Measurements from ENCODE around the gene CRADD. TPM values are rescaled to one million over a fixed set of nuclear protein-coding genes. Genes with fewer than 3 reads are reported as not detected.
"Not testable (repeated sequence)": the region's sequence is repeated elsewhere in the genome, so short reads cannot be mapped to it uniquely, and the experiment has no call there.

Gene CRADD
- polyA plus RNA-seq, 3 donors from 2014 or later: 24.2 to 30.1 (median 25.8) TPM

- Mint-ChIP-seq H3K36me3 (peaks cover 5 to 10% (median 10%) of the 10 kb centered on the region in 3 donors), H3K27ac (no peak overlapping the region), H3K9me3 (peaks cover 0 to 5% (median 0%) of the 10 kb centered on the region in 6 donors), H3K4me3 (no peak overlapping the region), H3K27me3 (ENCODE audit: low read depth in 3 of 3) (no peaks in the 10 kb centered on the region), H3K4me1 (peaks cover 13 to 14% of the 10 kb centered on the region in 2 donors)
- DNase-seq: no peak
These were observed 74.9 kb downstream of the CRADD start for GRCh38 chr12:93751864-93752610.

GRCh38 chr12:93753285-93753684, 76.1 kb downstream of the CRADD start:
- no peak for DNase-seq
- H3K27me3 Mint-ChIP-seq (ENCODE audit: low read depth in 3 of 3): no peaks in the 10 kb centered on the region
- peaks cover 13 to 14% of the 10 kb centered on the region in 2 donors for H3K4me1 Mint-ChIP-seq
- peaks cover 0 to 5% (median 0%) of the 10 kb centered on the region in 6 donors for H3K9me3 Mint-ChIP-seq
- H3K36me3 Mint-ChIP-seq: peaks cover 5 to 10% (median 10%) of the 10 kb centered on the region in 3 donors
- no peak overlapping the region for H3K4me3 Mint-ChIP-seq
- H3K27ac Mint-ChIP-seq: no peak overlapping the region

DNA sequence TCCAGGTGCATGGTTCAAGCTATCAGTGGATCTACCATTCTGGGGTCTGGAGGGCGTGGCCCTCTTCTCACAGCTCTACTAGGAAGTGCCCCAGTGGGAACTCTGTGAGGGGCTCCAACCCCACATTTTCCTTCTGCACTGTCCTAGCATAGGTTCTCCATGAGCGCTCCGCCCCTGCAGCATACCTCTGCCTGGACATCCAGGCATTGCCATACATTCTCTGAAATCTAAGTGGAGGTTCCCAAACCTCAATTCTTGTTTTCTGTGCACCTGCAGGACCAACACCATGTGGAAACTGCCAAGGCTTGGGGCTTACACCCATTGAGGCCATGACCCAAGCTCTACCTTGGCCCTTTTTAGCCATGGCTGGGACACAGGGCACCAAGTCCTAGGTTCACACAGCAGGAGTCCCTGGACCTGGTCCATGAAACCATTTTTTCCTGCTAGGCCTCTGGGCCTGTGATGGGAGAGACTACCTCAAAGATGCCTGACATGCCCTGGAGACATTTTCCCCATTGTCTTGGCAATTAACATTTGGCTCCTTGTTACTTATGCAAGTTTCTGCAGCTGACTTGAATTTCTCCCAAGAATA, 76.8 kb downstream of the CRADD start:
- DNase-seq: no peak
- H3K4me1 Mint-ChIP-seq: peaks cover 13% of the 10 kb centered on the region in 2 donors

DNA sequence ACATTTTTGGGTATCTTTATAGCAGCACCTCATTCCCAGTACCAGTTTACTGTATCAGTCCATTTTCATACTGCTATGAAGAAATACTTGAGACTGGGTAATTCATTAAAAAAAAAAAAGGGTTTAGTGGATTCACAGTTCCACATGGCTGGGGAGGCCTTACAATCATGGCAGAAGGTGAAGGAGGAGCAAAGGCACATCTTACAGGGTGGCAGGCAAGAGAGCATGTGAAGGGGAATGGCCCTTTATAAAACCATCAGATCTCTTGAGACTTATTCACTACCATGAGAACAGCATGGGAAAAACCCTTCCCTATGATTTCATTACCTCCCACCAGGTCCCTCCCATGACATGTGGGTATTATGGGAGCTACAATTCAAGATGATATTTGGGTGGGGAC, 77.7 kb downstream of the CRADD start:
- not testable (repeated sequence) for H3K9me3 Mint-ChIP-seq, H3K27ac Mint-ChIP-seq, H3K4me3 Mint-ChIP-seq

More for the DNA sequence above, 76.8 kb downstream of the CRADD start:
- H3K9me3 Mint-ChIP-seq: peaks cover 0 to 5% (median 0%) of the 10 kb centered on the region in 6 donors
- H3K27me3 Mint-ChIP-seq (ENCODE audit: low read depth in 3 of 3): no peaks in the 10 kb centered on the region
- peaks cover 5 to 10% (median 10%) of the 10 kb centered on the region in 3 donors for H3K36me3 Mint-ChIP-seq
- H3K27ac Mint-ChIP-seq: no peak overlapping the region
- H3K4me3 Mint-ChIP-seq: no peak overlapping the region

DNA sequence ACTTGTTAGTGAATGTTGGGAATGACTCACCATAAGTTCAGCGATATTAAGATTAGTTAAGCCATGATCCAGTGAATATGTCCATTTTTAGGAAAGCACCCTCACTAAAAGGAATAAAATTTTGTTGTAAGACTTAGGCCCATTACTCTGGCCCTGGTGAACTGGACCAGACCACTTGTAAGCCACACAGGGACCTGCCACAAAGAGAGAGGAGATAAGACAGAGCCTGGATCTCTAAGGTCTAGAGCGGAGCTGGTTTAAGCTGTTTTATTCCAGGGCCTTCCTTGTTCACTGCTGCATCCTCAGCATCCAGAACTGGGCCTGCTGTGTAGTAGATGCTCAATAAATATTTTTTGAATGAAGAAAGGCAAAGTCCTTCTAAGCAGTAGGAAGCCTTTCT, 79.1 kb downstream of the CRADD start:
- peaks cover 7 to 11% of the 10 kb centered on the region in 2 donors for H3K4me1 Mint-ChIP-seq
- H3K9me3 Mint-ChIP-seq: peaks cover 0 to 5% (median 0%) of the 10 kb centered on the region in 6 donors
- no peaks in the 10 kb centered on the region for H3K27me3 Mint-ChIP-seq (ENCODE audit: low read depth in 3 of 3)

More for the DNA sequence above, 77.7 kb downstream of the CRADD start:
- not testable (repeated sequence) for H3K27me3 Mint-ChIP-seq (ENCODE audit: low read depth in 3 of 3); DNase-seq
- H3K36me3 Mint-ChIP-seq: peaks cover 5 to 12% (median 10%) of the 10 kb centered on the region in 3 donors
- peaks cover 11 to 13% of the 10 kb centered on the region in 2 donors for H3K4me1 Mint-ChIP-seq

GRCh38 chr12:93757792-93758694, 80.9 kb downstream of the CRADD start:
- Mint-ChIP-seq H3K9me3 (peaks cover 0 to 1% (median 0%) of the 10 kb centered on the region in 6 donors), H3K4me3 (no peak overlapping the region), H3K36me3 (peaks cover 0 to 11% (median 6%) of the 10 kb centered on the region in 3 donors), H3K27me3 (ENCODE audit: low read depth in 3 of 3) (no peaks in the 10 kb centered on the region), H3K4me1 (peaks cover 7 to 9% of the 10 kb centered on the region in 2 donors), H3K27ac (no peak overlapping the region)
- DNase-seq: no peak

More for the DNA sequence above, 79.1 kb downstream of the CRADD start:
- Mint-ChIP-seq H3K36me3 (peaks cover 5 to 15% (median 10%) of the 10 kb centered on the region in 3 donors), H3K27ac (no peak overlapping the region), H3K4me3 (no peak overlapping the region)
- no peak for DNase-seq

- no peak overlapping the region for H3K4me3 Mint-ChIP-seq
- H3K27ac Mint-ChIP-seq: no peak overlapping the region
- peaks cover 0 to 11% (median 6%) of the 10 kb centered on the region in 3 donors for H3K36me3 Mint-ChIP-seq
- no peaks in the 10 kb centered on the region for H3K9me3 Mint-ChIP-seq
- H3K4me1 Mint-ChIP-seq: peaks cover 7% of the 10 kb centered on the region in 2 donors
- H3K27me3 Mint-ChIP-seq (ENCODE audit: low read depth in 3 of 3): no peaks in the 10 kb centered on the region
- DNase-seq: no peak
These were observed 81.7 kb downstream of the CRADD start for GRCh38 chr12:93758801-93759373.

- H3K4me3 Mint-ChIP-seq: no peak overlapping the region
- peaks cover 0 to 7% (median 2%) of the 10 kb centered on the region in 3 donors for H3K36me3 Mint-ChIP-seq
- H3K27ac Mint-ChIP-seq: peak overlapping the region in 1 of 6 donors; percentile 47
- DNase-seq: no peak
- peaks cover 0 to 2% (median 0%) of the 10 kb centered on the region in 6 donors for H3K9me3 Mint-ChIP-seq
- H3K4me1 Mint-ChIP-seq: peaks cover 1% of the 10 kb centered on the region in 2 donors
- H3K27me3 Mint-ChIP-seq (ENCODE audit: low read depth in 3 of 3): no peaks in the 10 kb centered on the region
These were observed 82.4 kb downstream of the CRADD start for GRCh38 chr12:93759512-93760081.

DNA sequence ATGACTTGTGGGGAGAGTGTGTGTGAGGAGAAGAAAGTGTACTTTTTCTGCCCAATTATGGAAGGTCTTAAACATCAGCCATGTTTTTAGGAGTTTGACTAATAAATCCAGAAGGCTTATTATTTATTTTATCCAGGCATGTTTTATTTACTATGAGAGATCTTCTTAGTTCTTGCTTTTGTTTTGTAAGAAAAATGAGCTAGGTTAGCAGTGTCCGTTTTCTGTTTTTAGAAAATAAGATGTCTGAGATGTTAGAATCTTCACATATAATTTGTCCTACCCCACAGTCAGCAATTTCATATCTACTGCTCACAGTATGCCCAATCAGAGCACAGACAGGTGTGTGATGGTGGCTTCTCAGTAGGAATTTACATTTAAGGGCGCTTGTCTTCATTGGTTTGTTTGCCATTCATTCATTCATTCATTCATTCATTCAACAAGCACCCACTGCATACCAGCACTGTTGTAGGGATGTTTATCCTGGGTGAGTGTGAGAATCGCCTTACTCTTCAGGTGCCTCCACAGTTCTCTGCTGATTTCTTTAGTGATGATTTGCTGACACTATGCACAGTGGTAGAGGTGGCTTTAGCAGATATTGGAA, 83.2 kb downstream of the CRADD start:
- no peaks in the 10 kb centered on the region for H3K27me3 Mint-ChIP-seq (ENCODE audit: low read depth in 3 of 3)
- no peak overlapping the region for H3K4me3 Mint-ChIP-seq
- peaks cover 0 to 5% (median 0%) of the 10 kb centered on the region in 3 donors for H3K36me3 Mint-ChIP-seq
- H3K27ac Mint-ChIP-seq: peak overlapping the region in 2 of 6 donors; percentile 31 to 47
- H3K4me1 Mint-ChIP-seq: no peaks in the 10 kb centered on the region
- peaks cover 0 to 2% (median 0%) of the 10 kb centered on the region in 6 donors for H3K9me3 Mint-ChIP-seq
- DNase-seq: no peak

GRCh38 chr12:93762059-93762719, 85.0 kb downstream of the CRADD start:
- Mint-ChIP-seq H3K4me3 (no peak overlapping the region), H3K4me1 (peaks cover 4 to 9% of the 10 kb centered on the region in 2 donors), H3K27me3 (ENCODE audit: low read depth in 3 of 3) (peaks cover 0 to 2% (median 0%) of the 10 kb centered on the region in 3 donors), H3K27ac (no peak overlapping the region), H3K9me3 (peaks cover 0 to 2% (median 0%) of the 10 kb centered on the region in 6 donors), H3K36me3 (peaks cover 0 to 5% (median 0%) of the 10 kb centered on the region in 3 donors)
- DNase-seq: no peak

DNA sequence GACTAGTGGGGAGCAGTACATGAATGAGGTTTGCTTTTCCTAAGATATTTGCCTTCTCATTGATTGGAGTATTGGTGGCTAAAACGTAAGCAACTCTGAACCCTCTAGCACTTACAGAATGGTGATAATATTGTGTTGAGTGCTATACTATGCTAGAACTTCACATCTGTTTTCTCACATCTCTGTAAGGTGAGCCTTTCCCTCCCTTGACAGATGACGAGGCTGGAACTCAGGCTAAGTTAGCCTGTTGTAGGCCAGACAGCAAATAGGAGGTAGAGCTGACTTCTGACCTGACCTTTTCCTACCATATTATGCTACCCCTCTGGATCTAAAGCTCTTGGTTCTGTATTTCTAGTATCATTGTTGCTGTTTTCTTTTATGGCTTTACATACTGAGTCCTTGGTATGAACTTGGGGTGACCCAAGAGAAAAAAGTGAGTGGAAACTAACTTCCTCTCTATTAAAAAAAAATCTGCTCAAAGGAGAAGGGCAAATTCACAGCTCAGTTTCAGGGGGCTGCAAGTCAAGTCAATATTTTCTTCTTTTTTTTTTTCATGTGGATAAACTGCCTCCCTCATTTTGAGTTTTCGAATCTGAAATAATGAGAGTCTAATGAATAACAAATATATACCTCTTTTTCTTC, 85.9 kb downstream of the CRADD start:
- Mint-ChIP-seq H3K4me3 (no peak overlapping the region), H3K9me3 (peaks cover 0 to 2% (median 0%) of the 10 kb centered on the region in 6 donors), H3K27me3 (ENCODE audit: low read depth in 3 of 3) (peaks cover 0 to 2% (median 0%) of the 10 kb centered on the region in 3 donors), H3K27ac (peak overlapping the region in 1 of 6 donors; percentile 20), H3K4me1 (peaks cover 12 to 18% of the 10 kb centered on the region in 2 donors), H3K36me3 (peaks cover 0 to 5% (median 0%) of the 10 kb centered on the region in 3 donors)
- no peak for DNase-seq

GRCh38 chr12:93763746-93764147, 86.6 kb downstream of the CRADD start:
- Mint-ChIP-seq H3K27ac (no peak overlapping the region), H3K27me3 (ENCODE audit: low read depth in 3 of 3) (peaks cover 0 to 2% (median 0%) of the 10 kb centered on the region in 3 donors), H3K4me3 (no peak overlapping the region), H3K9me3 (peaks cover 0 to 2% (median 0%) of the 10 kb centered on the region in 6 donors), H3K36me3 (peaks cover 0 to 5% (median 0%) of the 10 kb centered on the region in 3 donors), H3K4me1 (peaks cover 19 to 23% of the 10 kb centered on the region in 2 donors)
- no peak for DNase-seq
